CD4-positive, alpha-beta T cell (primary cell): ENCODE measurements around the gene NAT10. TPM values are rescaled to one million over a fixed set of nuclear protein-coding genes. Genes with fewer than 3 reads are reported as not detected.

Experiments
- ATAC-seq: fragments of 200-7000 bp; cut with Tn5 transposase; one replicate; pipeline ENCODE4 v1.10.0; 2022; ENCODE audit warnings: mild to moderate bottlenecking; ENCODE audit not compliant: poor library complexity
- CTCF ChIA-PET: fragments of 350-600 bp; sonication (Branson Sonifier 250); formaldehyde crosslinking; loops from one replicate; lab custom pipeline; 2021; ENCODE audit warnings: antibody characterized with exemption, inconsistent platforms; lab: Charles Lee
- POLR2A ChIA-PET: fragments of 350-600 bp; sonication (Branson Sonifier 250); formaldehyde crosslinking; loops from one replicate; lab custom pipeline; 2021; ENCODE audit warnings: antibody characterized with exemption, inconsistent platforms; lab: Charles Lee
- DNase-seq, 14 experiments: peaks; one replicate each; pipeline ENCODE4 v3.0.0-alpha.2; 2013 to 2020; ENCODE audit warnings: mixed read lengths in 2 of 14
- H3K27ac ChIP-seq, 2 donors: one replicate each; pipeline versions ENCODE4 v1.5.1 to v1.7.0; 2013; ENCODE audit warnings: low read length in 2 of 2, low read depth in 1 of 2, mild to moderate bottlenecking in 1 of 2
- H3K27me3 ChIP-seq, 2 experiments: 1 replicate in 1 of 2; 2 replicates in 1 of 2; pipeline versions ENCODE4 v1.6.1 to v1.7.0; 2013; ENCODE audit warnings: low read length in 2 of 2, control low read depth in 1 of 2, mild to moderate bottlenecking in 1 of 2, moderate library complexity in 1 of 2; ENCODE audit not compliant: insufficient read depth in 2 of 2, control insufficient read depth in 1 of 2
- H3K36me3 ChIP-seq: one replicate; pipeline ENCODE4 v1.6.1; 2013; ENCODE audit warnings: low read length, control low read depth; ENCODE audit not compliant: insufficient read depth
- H3K4me1 ChIP-seq: one replicate; pipeline ENCODE4 v1.6.1; 2013; ENCODE audit warnings: low read length, control low read depth; ENCODE audit not compliant: insufficient read depth
- H3K4me3 ChIP-seq: one replicate; pipeline ENCODE4 v1.5.1; 2013; ENCODE audit warnings: mild to moderate bottlenecking, low read length, moderate library complexity
- H3K9me3 ChIP-seq, 2 experiments: 1 replicate in 1 of 2; 2 replicates in 1 of 2; pipeline versions ENCODE4 v1.6.1 to v1.7.0; 2013; ENCODE audit warnings: low read length in 2 of 2, mild to moderate bottlenecking in 2 of 2, control low read depth in 1 of 2, moderate library complexity in 1 of 2; ENCODE audit not compliant: control insufficient read depth in 1 of 2, insufficient read depth in 1 of 2
- H3K27ac Mint-ChIP-seq: one replicate; pipeline ENCODE4 v1.8.0; 2020; ENCODE audit warnings: mixed read lengths
- H3K27me3 Mint-ChIP-seq: one replicate; pipeline ENCODE4 v1.8.0; 2021; ENCODE audit warnings: mixed read lengths
- H3K36me3 Mint-ChIP-seq: one replicate; pipeline ENCODE4 v1.8.0; 2021; ENCODE audit warnings: low read depth, mixed read lengths
- H3K4me1 Mint-ChIP-seq: one replicate; pipeline ENCODE4 v1.8.0; 2021; ENCODE audit warnings: low read depth, mixed read lengths
- H3K4me3 Mint-ChIP-seq: one replicate; pipeline ENCODE4 v1.8.0; 2020; ENCODE audit warnings: mild to moderate bottlenecking, mixed read lengths
- H3K9me3 Mint-ChIP-seq: one replicate; pipeline ENCODE4 v1.8.0; 2020; ENCODE audit warnings: mixed read lengths
- intact Hi-C, 2 experiments: fragments of 100-400 bp; cut with DNase I in 1 of 2; cut with micrococcal nuclease in 1 of 2; formaldehyde crosslinking; loops; one replicate each; pipeline versions ENCODE4 v1.15.1 to v1.9.0; 2023 to 2025; cut with DNase I, micrococcal nuclease
- total RNA-seq, 174 experiments: library from RNA in 2 of 174; stranded (reverse) in 2 of 174; gene quantifications; one replicate each; pipeline ENCODE4 v1.2.3 and lab custom pipeline; 2021 to 2026
- TF ChIP-seq, protein P1 (sequence below): fragments of 200-600 bp; IDR thresholded peaks from one replicate; pipeline ENCODE4 v1.8.0; 2022; ENCODE audit warnings: antibody characterized with exemption, mild to moderate bottlenecking

NAT10 gene
- total RNA-seq, 2 experiments from 2014 or later: 50.1 to 55.6 TPM

DNA sequence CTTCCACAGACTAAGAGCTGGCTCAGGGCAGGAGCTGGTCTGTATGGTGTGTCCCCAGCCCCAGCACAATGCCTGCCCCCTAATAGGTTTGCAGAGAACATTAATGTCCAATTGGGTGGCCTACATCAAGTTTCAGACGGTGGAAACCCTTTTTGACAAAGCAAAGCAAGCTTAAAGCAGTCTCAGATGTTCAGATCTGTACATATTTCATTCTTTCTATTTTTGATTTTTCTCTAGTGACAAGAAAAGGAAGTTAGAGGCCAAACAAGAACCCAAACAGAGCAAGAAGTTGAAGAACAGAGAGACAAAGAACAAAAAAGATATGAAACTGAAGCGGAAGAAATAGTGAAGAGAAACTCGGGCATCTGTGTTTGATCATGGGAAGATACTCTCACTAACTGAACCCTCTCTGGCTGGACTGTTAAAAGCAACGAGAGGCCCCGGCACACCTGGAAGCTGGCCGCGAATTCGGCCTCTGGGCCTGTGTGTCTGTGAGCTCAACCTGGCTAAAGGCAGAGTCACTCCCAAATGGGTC lies 40.5 kb downstream of the NAT10 start:
- H3K4me1 ChIP-seq: no peaks in the 10 kb centered on the region
- Mint-ChIP-seq H3K9me3 (no peaks in the 10 kb centered on the region), H3K27ac (no peak overlapping the region), H3K27me3 (no peaks in the 10 kb centered on the region), H3K4me1 (no peaks in the 10 kb centered on the region), H3K36me3 (peaks cover 80% of the 10 kb centered on the region), H3K4me3 (no peak overlapping the region)
- H3K27ac ChIP-seq: no peak overlapping the region
- ChIA-PET POLR2A (no interaction called here), CTCF (no interaction called here)
- intact Hi-C loops: no loop called here
- H3K27me3 ChIP-seq: no peaks in the 10 kb centered on the region
- ATAC-seq: no peak
- TF ChIP-seq, protein P1, sequence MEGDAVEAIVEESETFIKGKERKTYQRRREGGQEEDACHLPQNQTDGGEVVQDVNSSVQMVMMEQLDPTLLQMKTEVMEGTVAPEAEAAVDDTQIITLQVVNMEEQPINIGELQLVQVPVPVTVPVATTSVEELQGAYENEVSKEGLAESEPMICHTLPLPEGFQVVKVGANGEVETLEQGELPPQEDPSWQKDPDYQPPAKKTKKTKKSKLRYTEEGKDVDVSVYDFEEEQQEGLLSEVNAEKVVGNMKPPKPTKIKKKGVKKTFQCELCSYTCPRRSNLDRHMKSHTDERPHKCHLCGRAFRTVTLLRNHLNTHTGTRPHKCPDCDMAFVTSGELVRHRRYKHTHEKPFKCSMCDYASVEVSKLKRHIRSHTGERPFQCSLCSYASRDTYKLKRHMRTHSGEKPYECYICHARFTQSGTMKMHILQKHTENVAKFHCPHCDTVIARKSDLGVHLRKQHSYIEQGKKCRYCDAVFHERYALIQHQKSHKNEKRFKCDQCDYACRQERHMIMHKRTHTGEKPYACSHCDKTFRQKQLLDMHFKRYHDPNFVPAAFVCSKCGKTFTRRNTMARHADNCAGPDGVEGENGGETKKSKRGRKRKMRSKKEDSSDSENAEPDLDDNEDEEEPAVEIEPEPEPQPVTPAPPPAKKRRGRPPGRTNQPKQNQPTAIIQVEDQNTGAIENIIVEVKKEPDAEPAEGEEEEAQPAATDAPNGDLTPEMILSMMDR: no peak
- no peak overlapping the region for H3K4me3 ChIP-seq
- no peak for DNase-seq
- peaks cover 93% of the 10 kb centered on the region for H3K36me3 ChIP-seq
- H3K9me3 ChIP-seq: no peaks in the 10 kb centered on the region

DNA sequence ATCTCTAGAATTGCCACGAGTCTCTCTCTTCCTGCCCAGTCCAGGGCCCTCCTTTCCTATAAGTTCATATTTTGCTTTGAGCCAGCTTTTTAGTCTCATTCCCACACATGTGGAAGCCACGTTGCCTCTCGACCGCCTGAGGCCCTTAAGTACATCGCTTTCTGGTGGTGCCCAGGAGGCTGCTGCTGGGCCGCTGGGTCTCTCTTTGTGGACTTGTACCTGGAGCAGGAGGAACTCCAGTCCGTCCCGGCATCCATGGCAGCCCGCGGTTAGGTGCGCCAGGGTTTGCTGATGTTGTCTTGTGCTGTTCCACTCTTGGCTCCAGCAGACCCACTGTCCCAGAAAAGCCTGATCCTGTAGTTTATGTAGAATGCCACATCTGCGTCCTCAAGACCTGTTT lies 41.0 kb downstream of the NAT10 start:
- ATAC-seq (no peak), DNase-seq (no peak)
- Mint-ChIP-seq H3K27ac (no peak overlapping the region), H3K4me3 (no peak overlapping the region), H3K9me3 (no peaks in the 10 kb centered on the region), H3K4me1 (no peaks in the 10 kb centered on the region), H3K27me3 (no peaks in the 10 kb centered on the region), H3K36me3 (peaks cover 75% of the 10 kb centered on the region)
- Histone ChIP-seq H3K27me3 (no peaks in the 10 kb centered on the region), H3K27ac (no peak overlapping the region), H3K9me3 (no peaks in the 10 kb centered on the region), H3K4me3 (no peak overlapping the region), H3K4me1 (no peaks in the 10 kb centered on the region), H3K36me3 (peaks cover 88% of the 10 kb centered on the region)
- CTCF ChIA-PET: no interaction called here
- intact Hi-C loops: no loop called here
- TF ChIP-seq, protein P1: no peak
- POLR2A ChIA-PET: no interaction called here

DNA sequence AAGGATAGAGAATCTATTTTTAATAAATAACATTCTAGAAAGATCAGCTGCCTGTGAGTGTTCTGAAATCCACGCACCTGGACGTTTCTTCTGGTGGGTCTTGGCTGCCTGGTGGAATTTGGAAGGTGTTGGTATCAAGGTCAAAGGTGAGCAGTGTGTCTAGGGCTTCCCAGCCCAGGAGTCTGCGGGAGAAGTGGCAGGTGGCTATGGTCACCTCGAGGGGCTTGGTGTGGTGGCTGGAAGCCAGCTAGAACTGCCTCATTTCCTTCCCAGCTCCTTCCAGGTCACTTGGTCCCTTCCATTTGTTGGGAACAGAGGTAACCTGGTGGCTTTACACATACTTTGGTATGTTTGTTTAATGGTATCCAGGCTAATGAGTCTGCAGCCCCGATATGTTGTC lies 41.4 kb downstream of the NAT10 start:
- ATAC-seq (no peak), DNase-seq (no peak)
- TF ChIP-seq, protein P1: no peak
- H3K27me3 Mint-ChIP-seq: no peaks in the 10 kb centered on the region
- no peak overlapping the region for H3K4me3 Mint-ChIP-seq
- H3K36me3 Mint-ChIP-seq: peaks cover 70% of the 10 kb centered on the region
- no peaks in the 10 kb centered on the region for H3K27me3 ChIP-seq
- no peak overlapping the region for H3K27ac ChIP-seq
- no peak overlapping the region for H3K4me3 ChIP-seq
- H3K4me1 ChIP-seq: no peaks in the 10 kb centered on the region
- ChIA-PET CTCF (no interaction called here), POLR2A (interaction anchor here (0.7 kb wide), 1 partner anchor 49 kb away, joined by 3 read pairs; no protein-coding TSS in a partner anchor)
- no peaks in the 10 kb centered on the region for H3K9me3 Mint-ChIP-seq
- intact Hi-C loops: no loop called here
- H3K4me1 Mint-ChIP-seq: no peaks in the 10 kb centered on the region
- H3K9me3 ChIP-seq: no peaks in the 10 kb centered on the region
- H3K27ac Mint-ChIP-seq: no peak overlapping the region
- H3K36me3 ChIP-seq: peaks cover 83% of the 10 kb centered on the region
